ENCODE results near the gene SAMMSON. TPM values are rescaled to one million over a fixed set of nuclear protein-coding genes. Genes with fewer than 3 reads are reported as not detected.

The SAMMSON gene
- total RNA-seq, 1 experiment from 2014 or later: not detected

DNA sequence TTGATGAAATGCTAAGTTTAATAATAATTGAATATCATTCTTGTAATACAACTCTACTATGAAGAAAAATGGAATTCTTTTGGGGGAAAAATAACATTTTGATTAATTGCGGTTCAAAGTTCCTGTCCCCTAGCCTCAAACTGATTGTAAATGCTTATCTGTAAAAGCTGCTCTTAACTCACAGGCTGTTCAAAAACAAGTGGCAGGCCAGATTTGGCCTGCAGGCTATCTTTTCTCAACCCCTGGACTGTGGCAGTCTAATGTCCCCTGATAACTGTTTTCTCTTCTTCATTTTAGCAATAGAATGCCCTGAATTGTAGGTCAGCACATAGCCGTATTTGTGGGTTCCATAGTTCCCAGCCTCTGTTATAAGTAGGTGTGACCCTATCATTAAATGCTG is 23.5 kb upstream of the SAMMSON start:
- POLR2A ChIA-PET: no interaction called here
- Mint-ChIP-seq H3K27me3 (ENCODE audit: insufficient read depth, unreplicated experiment) (no peaks in the 10 kb centered on the region), H3K36me3 (ENCODE audit: insufficient read depth, unreplicated experiment) (no peaks in the 10 kb centered on the region), H3K9me3 (ENCODE audit: unreplicated experiment) (no peaks in the 10 kb centered on the region), H3K27ac (ENCODE audit: low read depth, unreplicated experiment) (no peak overlapping the region), H3K4me3 (ENCODE audit: unreplicated experiment) (no peak overlapping the region), H3K4me1 (ENCODE audit: insufficient read depth, unreplicated experiment) (no peaks in the 10 kb centered on the region)
- TF ChIP-seq, protein P1, sequence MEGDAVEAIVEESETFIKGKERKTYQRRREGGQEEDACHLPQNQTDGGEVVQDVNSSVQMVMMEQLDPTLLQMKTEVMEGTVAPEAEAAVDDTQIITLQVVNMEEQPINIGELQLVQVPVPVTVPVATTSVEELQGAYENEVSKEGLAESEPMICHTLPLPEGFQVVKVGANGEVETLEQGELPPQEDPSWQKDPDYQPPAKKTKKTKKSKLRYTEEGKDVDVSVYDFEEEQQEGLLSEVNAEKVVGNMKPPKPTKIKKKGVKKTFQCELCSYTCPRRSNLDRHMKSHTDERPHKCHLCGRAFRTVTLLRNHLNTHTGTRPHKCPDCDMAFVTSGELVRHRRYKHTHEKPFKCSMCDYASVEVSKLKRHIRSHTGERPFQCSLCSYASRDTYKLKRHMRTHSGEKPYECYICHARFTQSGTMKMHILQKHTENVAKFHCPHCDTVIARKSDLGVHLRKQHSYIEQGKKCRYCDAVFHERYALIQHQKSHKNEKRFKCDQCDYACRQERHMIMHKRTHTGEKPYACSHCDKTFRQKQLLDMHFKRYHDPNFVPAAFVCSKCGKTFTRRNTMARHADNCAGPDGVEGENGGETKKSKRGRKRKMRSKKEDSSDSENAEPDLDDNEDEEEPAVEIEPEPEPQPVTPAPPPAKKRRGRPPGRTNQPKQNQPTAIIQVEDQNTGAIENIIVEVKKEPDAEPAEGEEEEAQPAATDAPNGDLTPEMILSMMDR (IDR thresholded peaks at IDR 0.05; ENCODE audit: unreplicated experiment): no peak
- BruUV-seq (replicated peaks): no TSS peak
- intact Hi-C loops (cut with micrococcal nuclease): no loop called here
- no peak for DNase-seq (ENCODE audit: unreplicated experiment)
- CTCF ChIA-PET: no interaction called here

DNA sequence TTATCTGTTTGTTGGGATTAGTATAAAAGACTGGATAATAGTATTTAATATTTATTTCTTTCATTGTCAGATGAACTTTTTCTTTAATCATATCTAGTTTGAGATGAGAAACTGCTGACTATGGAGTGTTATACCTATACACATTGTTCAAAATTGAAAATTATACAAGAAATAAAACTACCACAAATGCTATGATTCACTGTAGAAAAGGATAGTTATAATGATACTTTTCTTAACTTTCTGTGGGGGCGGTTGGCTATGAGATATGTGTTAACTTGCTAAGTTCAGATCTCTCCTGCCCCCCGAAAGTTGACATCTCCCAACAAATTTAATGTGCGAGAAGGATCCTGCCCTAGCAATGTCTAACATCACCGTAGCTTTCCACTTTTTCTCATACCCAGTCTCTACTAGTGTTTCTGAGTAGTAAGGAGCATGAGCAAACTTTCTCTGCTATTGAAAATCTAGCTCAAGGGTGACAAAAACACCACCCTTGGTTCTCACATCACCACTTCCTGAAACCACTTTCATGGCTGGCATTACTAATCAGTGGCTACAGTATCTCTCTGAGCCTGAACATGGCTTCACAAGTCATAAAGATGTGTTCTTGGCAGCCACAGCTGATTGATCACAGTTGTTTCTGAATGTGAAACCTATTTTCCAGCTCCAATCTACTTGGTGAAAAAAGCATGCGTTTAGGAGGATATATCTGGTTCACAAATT is 15.8 kb upstream of the SAMMSON start:
- H3K36me3 Mint-ChIP-seq (ENCODE audit: insufficient read depth, unreplicated experiment): no peaks in the 10 kb centered on the region
- TF ChIP-seq, protein P1 (IDR thresholded peaks at IDR 0.05; ENCODE audit: unreplicated experiment): no peak
- intact Hi-C loops (cut with micrococcal nuclease): no loop called here
- no TSS peak for BruUV-seq (replicated peaks)
- no peak for DNase-seq (ENCODE audit: unreplicated experiment)
- ChIA-PET CTCF (no interaction called here), POLR2A (interaction anchor here (0.6 to 1.7 kb wide), 4 partner anchors 10 to 1535 kb away, joined by 3 to 5 read pairs (median 4); no protein-coding TSS in a partner anchor)
- no peaks in the 10 kb centered on the region for H3K9me3 Mint-ChIP-seq (ENCODE audit: unreplicated experiment)
- H3K4me3 Mint-ChIP-seq (ENCODE audit: unreplicated experiment): no peak overlapping the region
- peaks cover 5% of the 10 kb centered on the region for H3K4me1 Mint-ChIP-seq (ENCODE audit: insufficient read depth, unreplicated experiment)
- no peak overlapping the region for H3K27ac Mint-ChIP-seq (ENCODE audit: low read depth, unreplicated experiment)
- H3K27me3 Mint-ChIP-seq (ENCODE audit: insufficient read depth, unreplicated experiment): peaks cover under 1% of the 10 kb centered on the region

DNA sequence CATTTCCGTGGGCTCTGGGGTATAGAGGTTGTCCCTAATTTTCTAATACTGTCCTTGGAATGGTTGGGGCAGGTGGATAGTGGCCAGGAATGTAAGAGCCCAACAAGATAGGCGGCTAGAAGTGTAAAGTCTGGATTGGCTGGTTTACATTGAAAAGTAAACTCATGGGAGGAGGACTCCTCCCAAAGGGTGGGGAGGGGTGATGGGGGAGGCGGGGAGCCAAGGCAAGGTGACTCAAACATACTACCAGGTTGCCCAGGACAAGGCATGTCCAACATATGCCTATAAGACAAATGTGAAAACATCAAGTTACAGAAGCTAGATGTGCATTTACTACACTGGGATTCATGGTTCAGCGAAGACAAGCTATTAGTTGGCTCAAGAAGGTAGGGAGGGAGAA is 14.3 kb upstream of the SAMMSON start:
- no peaks in the 10 kb centered on the region for H3K9me3 Mint-ChIP-seq (ENCODE audit: unreplicated experiment)
- ChIA-PET POLR2A (interaction anchor here (1.7 kb wide), 1 partner anchor 9 kb away, joined by 5 read pairs; no protein-coding TSS in a partner anchor), CTCF (interaction anchor here (0.8 kb wide), 1 partner anchor 218 kb away, joined by 3 read pairs; no protein-coding TSS in a partner anchor)
- peaks cover 5% of the 10 kb centered on the region for H3K4me1 Mint-ChIP-seq (ENCODE audit: insufficient read depth, unreplicated experiment)
- peaks cover 15% of the 10 kb centered on the region for H3K27me3 Mint-ChIP-seq (ENCODE audit: insufficient read depth, unreplicated experiment)
- H3K36me3 Mint-ChIP-seq (ENCODE audit: insufficient read depth, unreplicated experiment): no peaks in the 10 kb centered on the region
- TF ChIP-seq, protein P1 (IDR thresholded peaks at IDR 0.05; ENCODE audit: unreplicated experiment): no peak
- BruUV-seq (replicated peaks): no TSS peak
- no peak overlapping the region for H3K4me3 Mint-ChIP-seq (ENCODE audit: unreplicated experiment)
- no peak overlapping the region for H3K27ac Mint-ChIP-seq (ENCODE audit: low read depth, unreplicated experiment)
- intact Hi-C loops (cut with micrococcal nuclease): no loop called here
- DNase-seq (ENCODE audit: unreplicated experiment): no peak

DNA sequence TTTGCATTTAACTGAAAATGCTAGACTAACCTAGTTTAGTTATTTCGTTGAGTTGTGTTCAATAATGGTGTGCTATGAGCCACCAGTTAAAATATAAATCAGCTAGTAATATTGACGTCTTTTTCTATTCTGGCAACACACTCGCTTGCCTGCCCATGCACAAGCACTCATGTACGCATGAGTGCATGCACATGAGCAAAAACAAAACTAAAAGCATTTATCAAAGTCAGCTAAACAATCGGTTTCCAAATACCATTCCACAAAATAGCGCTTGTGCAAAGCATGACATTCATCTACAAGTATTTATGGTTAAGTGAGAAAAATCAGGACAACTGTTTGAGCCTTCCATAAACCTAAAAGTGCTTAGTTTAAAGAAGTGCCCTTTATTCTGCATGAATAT is 13.1 kb upstream of the SAMMSON start:
- TF ChIP-seq, protein P1 (IDR thresholded peaks at IDR 0.05; ENCODE audit: unreplicated experiment): no peak
- H3K9me3 Mint-ChIP-seq (ENCODE audit: unreplicated experiment): no peaks in the 10 kb centered on the region
- no TSS peak for BruUV-seq (replicated peaks)

More for the DNA sequence above, 13.1 kb upstream of the SAMMSON start:
- ChIA-PET CTCF (interaction anchor here (0.6 to 1.2 kb wide), 2 partner anchors 9 to 10 kb away, joined by 3 to 4 read pairs; no protein-coding TSS in a partner anchor), POLR2A (no interaction called here)
- Mint-ChIP-seq H3K36me3 (ENCODE audit: insufficient read depth, unreplicated experiment) (no peaks in the 10 kb centered on the region), H3K27ac (ENCODE audit: low read depth, unreplicated experiment) (no peak overlapping the region), H3K4me1 (ENCODE audit: insufficient read depth, unreplicated experiment) (peaks cover 5% of the 10 kb centered on the region), H3K4me3 (ENCODE audit: unreplicated experiment) (no peak overlapping the region), H3K27me3 (ENCODE audit: insufficient read depth, unreplicated experiment) (peaks cover 15% of the 10 kb centered on the region)
- intact Hi-C loops (cut with micrococcal nuclease): no loop called here
- no peak for DNase-seq (ENCODE audit: unreplicated experiment)

Measured in MCF 10A (cell line).